ENCODE data around the gene TNFRSF14. TPM values are rescaled to one million over a fixed set of nuclear protein-coding genes. Genes with fewer than 3 reads are reported as not detected.

The TNFRSF14 gene
- total and polyA plus RNA-seq, 9 of the 15 experiments (the other 6 are each of a cell fraction or from before 2014, with no cell fraction given) = 0.11 to 2.3 (median 0.68) TPM; not detected in 2

- no peak for TF ChIP-seq CEBPZ (IDR thresholded peaks at IDR 0.05; ENCODE audit: borderline replicate concordance, low read depth, low read length)
- peak; percentile 36; the same call in 1 of the 2 replicates for TF ChIP-seq MBD2 (IDR thresholded peaks at IDR 0.05; ENCODE audit: borderline replicate concordance, low read depth)
- no peak for TF ChIP-seq ZNF133 (CRISPR knock-in tag; IDR thresholded peaks at IDR 0.05)
- no peak for TF ChIP-seq ZFP1 (CRISPR knock-in tag; IDR thresholded peaks at IDR 0.05)
- TF ChIP-seq MTA1 (IDR thresholded peaks at IDR 0.05; ENCODE audit: borderline replicate concordance) = 0 out of 2 replicates have a peak, but pooled peaks have one; percentile 14
- no peak for TF ChIP-seq ZFP91 (CRISPR knock-in tag; IDR thresholded peaks at IDR 0.05)
- TF ChIP-seq ILK (tag; IDR thresholded peaks at IDR 0.05; ENCODE audit: borderline replicate concordance, low read depth) = no peak
- TF ChIP-seq CEBPG (CRISPR knock-in tag; IDR thresholded peaks at IDR 0.05) = no peak
- TF ChIP-seq CEBPG (tag; conservative IDR thresholded peaks at IDR 0.05 in 1 of 2, IDR thresholded peaks at IDR 0.05 in 1 of 2) = no peak
- no peak for TF ChIP-seq ZNF436 (CRISPR knock-in tag; IDR thresholded peaks at IDR 0.05)
- TF ChIP-seq PTRF (tag; IDR thresholded peaks at IDR 0.05) = no peak
- TF ChIP-seq RBM39 (optimal IDR thresholded peaks at IDR 0.05; ENCODE audit: low read depth, low read length) = no peak
- no peak for TF ChIP-seq RBM34 (IDR thresholded peaks at IDR 0.05; ENCODE audit: borderline replicate concordance, insufficient read depth, low read length)
- no peak for TF ChIP-seq HOMEZ (CRISPR knock-in tag; IDR thresholded peaks at IDR 0.05)
- TF ChIP-seq CTCFL (IDR thresholded peaks at IDR 0.05; ENCODE audit: borderline replicate concordance, insufficient read depth, low read depth, low read length, poor library complexity, severe bottlenecking) = no peak
- TF ChIP-seq MAZ (CRISPR knock-in tag; conservative IDR thresholded peaks at IDR 0.05 in 1 of 2, IDR thresholded peaks at IDR 0.05 in 1 of 2) = peak in 1 of 2 experiments; percentile 43; a peak in 2 of 4 replicates
- no peak for TF ChIP-seq ZNF311 (CRISPR knock-in tag; IDR thresholded peaks at IDR 0.05)
- TF ChIP-seq SRSF7 (optimal IDR thresholded peaks at IDR 0.05; ENCODE audit: low read depth, low read length) = no peak
Measured at GRCh38 chr1:2544093-2544874, 11.9 kb upstream of the TNFRSF14 start (continued).
